GM23338 (cell line): Measurements from ENCODE around the gene DEPDC5. TPM values are rescaled to one million over a fixed set of nuclear protein-coding genes. Genes with fewer than 3 reads are reported as not detected.
A peak's percentile ranks its signal among the peaks of the same experiment; 100 is the strongest.

ENCODE experiments used
- ATAC-seq: fragments of 200-7000 bp; cut with Tn5 transposase; 3 replicates; pipeline ENCODE4 v1.9.1; 2020
- DNase-seq: peaks from one replicate; pipeline ENCODE4 v3.0.0-alpha.2; 2015; ENCODE audit warnings: low spot score
- H2AFZ ChIP-seq: fragments of 200-600 bp; sonication (generic); 2 replicates; pipeline ENCODE4 v1.8.0; 2016; ENCODE audit warnings: antibody characterized with exemption, mild to moderate bottlenecking, moderate library complexity
- H3F3A ChIP-seq: fragments of 200-600 bp; sonication (generic); replicated peaks from 2 replicates; pipeline ENCODE4 v1.8.0; 2017; ENCODE audit warnings: antibody characterized with exemption, mixed run types, low read depth
- H3K27ac ChIP-seq: fragments of 200-600 bp; sonication (generic); 2 replicates; pipeline ENCODE4 v1.6.1; 2016; ENCODE audit warnings: low read depth
- H3K27me3 ChIP-seq: fragments of 200-600 bp; sonication (generic); 2 replicates; pipeline ENCODE4 v1.8.0; 2016; ENCODE audit warnings: mild to moderate bottlenecking, mixed run types, moderate library complexity; ENCODE audit not compliant: insufficient read depth
- H3K36me3 ChIP-seq: fragments of 200-600 bp; sonication (generic); 2 replicates; pipeline ENCODE4 v1.8.0; 2016; ENCODE audit warnings: mild to moderate bottlenecking; ENCODE audit not compliant: insufficient read depth
- H3K4me1 ChIP-seq: fragments of 200-600 bp; sonication (generic); 2 replicates; pipeline ENCODE4 v1.8.0; 2016; ENCODE audit warnings: mild to moderate bottlenecking, moderate library complexity; ENCODE audit not compliant: insufficient read depth
- H3K4me2 ChIP-seq: fragments of 200-600 bp; sonication (generic); 2 replicates; pipeline ENCODE4 v1.7.1; 2017; ENCODE audit warnings: mixed run types
- H3K4me3 ChIP-seq: fragments of 200-600 bp; sonication (generic); 2 replicates; pipeline ENCODE4 v1.6.1; 2016; ENCODE audit warnings: mixed run types
- H3K79me2 ChIP-seq: fragments of 200-600 bp; sonication (generic); replicated peaks from 2 replicates; pipeline ENCODE4 v1.8.0; 2017; ENCODE audit warnings: mild to moderate bottlenecking; ENCODE audit not compliant: insufficient read depth
- H3K9me2 ChIP-seq: fragments of 200-600 bp; sonication (generic); 2 replicates; pipeline ENCODE4 v1.8.0; 2017; ENCODE audit not compliant: insufficient read depth
- H4K20me1 ChIP-seq: fragments of 200-600 bp; sonication (generic); replicated peaks from 2 replicates; pipeline ENCODE4 v1.8.0; 2017; ENCODE audit warnings: mild to moderate bottlenecking; ENCODE audit not compliant: insufficient read depth
- H3K27ac Mint-ChIP-seq: 2 replicates; pipeline ENCODE4 v1.8.0; 2020; ENCODE audit warnings: inconsistent platforms, mild to moderate bottlenecking, moderate library complexity, mixed read lengths
- H3K27me3 Mint-ChIP-seq: 3 replicates; pipeline ENCODE4 v1.8.0; 2022; ENCODE audit warnings: low read depth, mild to moderate bottlenecking, moderate library complexity, mixed read lengths, inconsistent platforms; ENCODE audit not compliant: insufficient read depth, poor library complexity
- H3K36me3 Mint-ChIP-seq: 3 replicates; pipeline ENCODE4 v1.8.0; 2021; ENCODE audit warnings: low read depth, mild to moderate bottlenecking, inconsistent platforms, moderate library complexity, mixed read lengths
- H3K4me1 Mint-ChIP-seq: 3 replicates; pipeline ENCODE4 v1.8.0; 2020; ENCODE audit warnings: mild to moderate bottlenecking, inconsistent platforms, mixed read lengths
- H3K4me3 Mint-ChIP-seq: 3 replicates; pipeline ENCODE4 v1.8.0; 2021; ENCODE audit warnings: moderate library complexity, mild to moderate bottlenecking, inconsistent platforms, mixed read lengths
- H3K9me3 Mint-ChIP-seq: 3 replicates; pipeline ENCODE4 v1.8.0; 2020; ENCODE audit warnings: moderate library complexity, mild to moderate bottlenecking, inconsistent platforms, mixed read lengths
- CREB1 ChIP-seq: fragments of 250-450 bp; sonication (Bioruptor Pico); IDR thresholded peaks from 2 replicates; pipeline ENCODE4 v1.5.0; 2020; ENCODE audit warnings: low read depth, mild to moderate bottlenecking, moderate library complexity
- ETS1 ChIP-seq: IDR thresholded peaks from 2 replicates; pipeline ENCODE4 v1.6.1; 2016; ENCODE audit warnings: antibody characterized with exemption
- EZH2 ChIP-seq: fragments of 200-600 bp; sonication (generic); IDR thresholded peaks from one replicate; pipeline ENCODE4 v1.8.0; 2017; ENCODE audit warnings: antibody characterized with exemption, mild to moderate bottlenecking, low read depth; ENCODE audit not compliant: unreplicated experiment
- EZH2phosphoT487 ChIP-seq: fragments of 200-600 bp; sonication (generic); IDR thresholded peaks from one replicate; pipeline ENCODE4 v1.8.1; 2018; ENCODE audit warnings: antibody characterized with exemption; ENCODE audit not compliant: unreplicated experiment
- JUNB ChIP-seq: IDR thresholded peaks from one replicate; pipeline ENCODE4 v1.6.1; 2016; ENCODE audit warnings: antibody characterized with exemption; ENCODE audit not compliant: unreplicated experiment
- NANOG ChIP-seq: IDR thresholded peaks from 2 replicates; pipeline ENCODE4 v1.6.1; 2016; ENCODE audit warnings: antibody characterized with exemption, borderline replicate concordance
- POLR2AphosphoS5 ChIP-seq: IDR thresholded peaks from 2 replicates; pipeline ENCODE4 v1.6.1; 2016; ENCODE audit warnings: antibody characterized with exemption, low read depth
- REST ChIP-seq: IDR thresholded peaks from one replicate; pipeline ENCODE4 v1.6.1; 2018; ENCODE audit warnings: antibody characterized with exemption; ENCODE audit not compliant: unreplicated experiment
- STAT1 ChIP-seq: IDR thresholded peaks from one replicate; pipeline ENCODE4 v1.6.1; 2016; ENCODE audit warnings: antibody characterized with exemption; ENCODE audit not compliant: unreplicated experiment
- ZNF114 ChIP-seq: fragments of 250-450 bp; sonication (Bioruptor Pico); IDR thresholded peaks from 2 replicates; pipeline ENCODE4 v1.5.0; 2020; ENCODE audit warnings: mild to moderate bottlenecking, moderate library complexity
- ZNF331 ChIP-seq: fragments of 250-450 bp; sonication (Bioruptor Pico); IDR thresholded peaks from 2 replicates; pipeline ENCODE4 v1.5.0; 2020; ENCODE audit warnings: low read depth, mild to moderate bottlenecking, moderate library complexity
- ZNF462 ChIP-seq: fragments of 250-450 bp; sonication (Bioruptor Pico); IDR thresholded peaks from 2 replicates; pipeline ENCODE4 v1.5.0; 2020; ENCODE audit warnings: mild to moderate bottlenecking, moderate library complexity
- polyA plus RNA-seq: library from polyadenylated mRNA; unstranded; fragments of >200 nt; fragmentation: Nextera tagmentation; extraction: Ambion mirVana; gene quantifications from 2 replicates; pipeline ENCODE4 v1.2.1, GENCODE V29; 2016
- total RNA-seq: library from RNA; depleted of rRNA; stranded (reverse); fragments of >200 nt; shearing (Covaris generic); gene quantifications from 2 replicates; pipeline ENCODE4 v1.2.3, GENCODE V29; 2014
- TF ChIP-seq, protein P1 (sequence below), 2 experiments: fragments of 200-600 bp in 1 of 2; sonication (generic) in 1 of 2; conservative IDR thresholded peaks; 2 replicates each; pipeline versions ENCODE4 v1.5.1 to v1.6.1; 2016 to 2017; ENCODE audit warnings: antibody characterized with exemption in 2 of 2, low read depth in 2 of 2, mild to moderate bottlenecking in 2 of 2, moderate library complexity in 1 of 2

The DEPDC5 gene
- total and polyA plus RNA-seq, 2 experiments from 2014 or later = 18.7 to 19.7 TPM

GRCh38 chr22:31732089-31732829, 21.6 kb upstream of the DEPDC5 start:
- no peak for ATAC-seq
- H4K20me1 ChIP-seq = peaks cover 36% of the 10 kb centered on the region
- no peak overlapping the region for H3K27ac Mint-ChIP-seq

More at GRCh38 chr22:31732089-31732829, 21.6 kb upstream of the DEPDC5 start:
- no peaks in the 10 kb centered on the region for H3K9me3 Mint-ChIP-seq
- H3K27ac ChIP-seq = peak overlapping the region; percentile 32; the same call in 1 of the 2 replicates
- no peaks in the 10 kb centered on the region for H3K4me1 ChIP-seq
- DNase-seq = no peak
- no peaks in the 10 kb centered on the region for H3K4me1 Mint-ChIP-seq
- no peaks in the 10 kb centered on the region; the same call in 1 of the 2 replicates for H3K36me3 ChIP-seq
- H3K79me2 ChIP-seq = peaks cover 93% of the 10 kb centered on the region
- TF ChIP-seq EZH2 (no peak), CREB1 (CRISPR knock-in tag) (no peak), ZNF462 (CRISPR knock-in tag) (no peak), STAT1 (no peak), ETS1 (no peak), REST (no peak), JUNB (no peak), ZNF331 (CRISPR knock-in tag) (no peak), POLR2AphosphoS5 (no peak), EZH2phosphoT487 (no peak), ZNF114 (CRISPR knock-in tag) (no peak), NANOG (no peak)
- TF ChIP-seq, protein P1, sequence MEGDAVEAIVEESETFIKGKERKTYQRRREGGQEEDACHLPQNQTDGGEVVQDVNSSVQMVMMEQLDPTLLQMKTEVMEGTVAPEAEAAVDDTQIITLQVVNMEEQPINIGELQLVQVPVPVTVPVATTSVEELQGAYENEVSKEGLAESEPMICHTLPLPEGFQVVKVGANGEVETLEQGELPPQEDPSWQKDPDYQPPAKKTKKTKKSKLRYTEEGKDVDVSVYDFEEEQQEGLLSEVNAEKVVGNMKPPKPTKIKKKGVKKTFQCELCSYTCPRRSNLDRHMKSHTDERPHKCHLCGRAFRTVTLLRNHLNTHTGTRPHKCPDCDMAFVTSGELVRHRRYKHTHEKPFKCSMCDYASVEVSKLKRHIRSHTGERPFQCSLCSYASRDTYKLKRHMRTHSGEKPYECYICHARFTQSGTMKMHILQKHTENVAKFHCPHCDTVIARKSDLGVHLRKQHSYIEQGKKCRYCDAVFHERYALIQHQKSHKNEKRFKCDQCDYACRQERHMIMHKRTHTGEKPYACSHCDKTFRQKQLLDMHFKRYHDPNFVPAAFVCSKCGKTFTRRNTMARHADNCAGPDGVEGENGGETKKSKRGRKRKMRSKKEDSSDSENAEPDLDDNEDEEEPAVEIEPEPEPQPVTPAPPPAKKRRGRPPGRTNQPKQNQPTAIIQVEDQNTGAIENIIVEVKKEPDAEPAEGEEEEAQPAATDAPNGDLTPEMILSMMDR (conservative IDR thresholded peaks at IDR 0.05; ENCODE audit: low read depth in 2 of 2) = no peak
- H3F3A ChIP-seq = no peaks in the 10 kb centered on the region; the same call in 1 of the 2 replicates
- no peaks in the 10 kb centered on the region for H3K27me3 ChIP-seq
- no peak overlapping the region for H3K4me2 ChIP-seq
- no peaks in the 10 kb centered on the region for H3K9me2 ChIP-seq
- peaks cover 16% of the 10 kb centered on the region for H3K36me3 Mint-ChIP-seq
- no peak overlapping the region for H3K4me3 Mint-ChIP-seq
- no peak overlapping the region for H2AFZ ChIP-seq
- H3K27me3 Mint-ChIP-seq = no peaks in the 10 kb centered on the region
- no peak overlapping the region for H3K4me3 ChIP-seq
